Fibroblast of skin of abdomen (primary cell): ENCODE measurements around the gene MOV10.

Experiments used
- DNase-seq: peaks from one replicate; pipeline ENCODE4 v3.0.0-alpha.2; 2013

Gene MOV10

GRCh38 chr1:112699425-112700144 lies 25.1 kb downstream of the MOV10 start:
- DNase-seq: no peak

- DNase-seq: peak; percentile 95
Measured at GRCh38 chr1:112700290-112701226, 26.1 kb downstream of the MOV10 start.

- DNase-seq: no peak
Measured at GRCh38 chr1:112701227-112702066, 27.0 kb downstream of the MOV10 start.

GRCh38 chr1:112702067-112702395 lies 27.6 kb downstream of the MOV10 start:
- no peak for DNase-seq

GRCh38 chr1:112702420-112703261 lies 28.2 kb downstream of the MOV10 start:
- no peak for DNase-seq

GRCh38 chr1:112703706-112704105 lies 29.2 kb downstream of the MOV10 start:
- no peak for DNase-seq

GRCh38 chr1:112704391-112704933 lies 30.0 kb downstream of the MOV10 start:
- DNase-seq: no peak

GRCh38 chr1:112704934-112705627 lies 30.6 kb downstream of the MOV10 start:
- peak; percentile 97 for DNase-seq

- DNase-seq: peak; percentile 73
Measured at GRCh38 chr1:112706505-112707220, 32.2 kb downstream of the MOV10 start, which contains the start of gene RHOC. RHOC (minus strand) TSS chr1:112707127; CDS start chr1:112703799, 3,328 bp downstream.

- DNase-seq: peak; percentile 86
Measured at GRCh38 chr1:112707221-112708001, 33.0 kb downstream of the MOV10 start.

GRCh38 chr1:112708002-112708448 lies 33.6 kb downstream of the MOV10 start:
- DNase-seq: no peak

- no peak for DNase-seq
Measured at GRCh38 chr1:112708489-112708888, 34.0 kb downstream of the MOV10 start.

GRCh38 chr1:112710159-112710558 lies 35.7 kb downstream of the MOV10 start:
- no peak for DNase-seq

GRCh38 chr1:112710586-112710985 lies 36.1 kb downstream of the MOV10 start:
- no peak for DNase-seq

GRCh38 chr1:112711041-112711440 lies 36.6 kb downstream of the MOV10 start:
- DNase-seq: no peak

- DNase-seq: no peak
Measured at GRCh38 chr1:112711670-112712069, 37.2 kb downstream of the MOV10 start.

GRCh38 chr1:112712191-112712590 lies 37.7 kb downstream of the MOV10 start:
- no peak for DNase-seq

- DNase-seq: no peak
Measured at GRCh38 chr1:112712701-112713128, 38.3 kb downstream of the MOV10 start.
